ENCODE results near the gene B9D1.

The B9D1 gene

DNA sequence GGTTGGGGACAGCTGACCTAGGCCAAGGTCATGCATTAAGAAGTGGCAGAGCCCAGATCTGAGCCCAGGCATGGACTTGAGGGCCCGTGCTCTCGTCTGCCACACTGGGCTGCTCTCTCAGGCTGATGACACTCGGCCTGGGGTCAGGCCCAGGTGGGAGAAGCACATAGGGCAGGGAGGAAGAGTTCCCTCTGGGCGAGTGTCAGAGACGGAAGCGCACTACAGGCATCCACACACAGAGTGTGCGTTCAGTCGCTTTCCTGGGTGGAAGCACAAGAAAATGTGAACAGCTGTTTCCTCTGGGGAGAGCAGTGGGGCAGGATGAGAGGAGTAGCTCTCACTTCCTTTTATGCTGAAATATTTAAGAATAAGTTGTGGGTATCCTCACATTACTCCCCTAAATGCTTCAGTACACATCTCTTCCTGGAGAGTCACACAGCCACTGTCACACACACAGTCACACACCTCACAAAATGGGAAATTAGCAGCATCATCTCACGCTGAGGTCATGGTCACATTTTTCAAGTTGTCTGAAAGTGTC, 59.7 kb downstream of the B9D1 start:
- no peaks in the 10 kb centered on the region for H3K27me3 ChIP-seq (ENCODE audit: insufficient read depth, low read depth)
- no peak overlapping the region for H3K27ac ChIP-seq
- no peak overlapping the region for H2AFZ ChIP-seq (ENCODE audit: low read depth)
- H3K4me3 ChIP-seq (IDR thresholded peaks at IDR 0.05; ENCODE audit: insufficient read depth, low read depth, low read length): no peak overlapping the region
- no peaks in the 10 kb centered on the region for H4K20me1 ChIP-seq (ENCODE audit: insufficient read depth)
- no peaks in the 10 kb centered on the region for H3K36me3 ChIP-seq (ENCODE audit: insufficient read depth)
- no peak overlapping the region for H3K9ac ChIP-seq
- no peaks in the 10 kb centered on the region for H3K79me2 ChIP-seq (ENCODE audit: insufficient read depth, low read depth)
- no peak overlapping the region; the same call in 1 of the 2 replicates for H3K4me2 ChIP-seq
- TF ChIP-seq, protein P1, sequence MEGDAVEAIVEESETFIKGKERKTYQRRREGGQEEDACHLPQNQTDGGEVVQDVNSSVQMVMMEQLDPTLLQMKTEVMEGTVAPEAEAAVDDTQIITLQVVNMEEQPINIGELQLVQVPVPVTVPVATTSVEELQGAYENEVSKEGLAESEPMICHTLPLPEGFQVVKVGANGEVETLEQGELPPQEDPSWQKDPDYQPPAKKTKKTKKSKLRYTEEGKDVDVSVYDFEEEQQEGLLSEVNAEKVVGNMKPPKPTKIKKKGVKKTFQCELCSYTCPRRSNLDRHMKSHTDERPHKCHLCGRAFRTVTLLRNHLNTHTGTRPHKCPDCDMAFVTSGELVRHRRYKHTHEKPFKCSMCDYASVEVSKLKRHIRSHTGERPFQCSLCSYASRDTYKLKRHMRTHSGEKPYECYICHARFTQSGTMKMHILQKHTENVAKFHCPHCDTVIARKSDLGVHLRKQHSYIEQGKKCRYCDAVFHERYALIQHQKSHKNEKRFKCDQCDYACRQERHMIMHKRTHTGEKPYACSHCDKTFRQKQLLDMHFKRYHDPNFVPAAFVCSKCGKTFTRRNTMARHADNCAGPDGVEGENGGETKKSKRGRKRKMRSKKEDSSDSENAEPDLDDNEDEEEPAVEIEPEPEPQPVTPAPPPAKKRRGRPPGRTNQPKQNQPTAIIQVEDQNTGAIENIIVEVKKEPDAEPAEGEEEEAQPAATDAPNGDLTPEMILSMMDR (conservative IDR thresholded peaks at IDR 0.05; ENCODE audit: low read depth, low read length): no peak
- H3K4me1 ChIP-seq (ENCODE audit: low read depth, poor library complexity, severe bottlenecking): peaks cover 56% of the 10 kb centered on the region

DNA sequence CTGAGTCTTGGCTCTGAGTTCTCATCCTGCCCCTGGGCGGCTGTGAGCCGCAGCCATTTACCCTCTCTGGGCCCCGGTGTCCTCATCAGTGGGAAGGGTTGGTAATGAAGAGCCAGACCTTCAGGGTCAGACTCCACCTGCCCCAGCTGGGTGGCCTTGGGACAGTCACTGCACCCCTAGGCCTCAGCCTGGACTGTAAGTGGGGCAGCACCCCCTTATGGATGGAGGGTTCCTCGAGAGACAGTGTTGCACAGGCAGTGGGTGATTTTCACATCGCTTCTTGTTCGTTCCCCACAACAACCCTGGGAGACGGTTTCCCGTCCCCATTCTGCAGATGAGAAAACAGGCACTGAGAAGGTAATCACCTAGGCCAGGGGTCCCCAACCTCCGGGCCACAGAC, 60.5 kb downstream of the B9D1 start:
- H3K36me3 ChIP-seq (ENCODE audit: insufficient read depth): no peaks in the 10 kb centered on the region
- no peaks in the 10 kb centered on the region for H4K20me1 ChIP-seq (ENCODE audit: insufficient read depth)
- H3K9ac ChIP-seq: no peak overlapping the region
- no peak overlapping the region for H2AFZ ChIP-seq (ENCODE audit: low read depth)
- no peaks in the 10 kb centered on the region for H3K27me3 ChIP-seq (ENCODE audit: insufficient read depth, low read depth)
- peaks cover 47% of the 10 kb centered on the region for H3K4me1 ChIP-seq (ENCODE audit: low read depth, poor library complexity, severe bottlenecking)
- H3K79me2 ChIP-seq (ENCODE audit: insufficient read depth, low read depth): no peaks in the 10 kb centered on the region
- TF ChIP-seq, protein P1 (conservative IDR thresholded peaks at IDR 0.05; ENCODE audit: low read depth, low read length): no peak
- H3K4me2 ChIP-seq: no peak overlapping the region
- no peak overlapping the region for H3K4me3 ChIP-seq (IDR thresholded peaks at IDR 0.05; ENCODE audit: insufficient read depth, low read depth, low read length)
- no peak overlapping the region for H3K27ac ChIP-seq

DNA sequence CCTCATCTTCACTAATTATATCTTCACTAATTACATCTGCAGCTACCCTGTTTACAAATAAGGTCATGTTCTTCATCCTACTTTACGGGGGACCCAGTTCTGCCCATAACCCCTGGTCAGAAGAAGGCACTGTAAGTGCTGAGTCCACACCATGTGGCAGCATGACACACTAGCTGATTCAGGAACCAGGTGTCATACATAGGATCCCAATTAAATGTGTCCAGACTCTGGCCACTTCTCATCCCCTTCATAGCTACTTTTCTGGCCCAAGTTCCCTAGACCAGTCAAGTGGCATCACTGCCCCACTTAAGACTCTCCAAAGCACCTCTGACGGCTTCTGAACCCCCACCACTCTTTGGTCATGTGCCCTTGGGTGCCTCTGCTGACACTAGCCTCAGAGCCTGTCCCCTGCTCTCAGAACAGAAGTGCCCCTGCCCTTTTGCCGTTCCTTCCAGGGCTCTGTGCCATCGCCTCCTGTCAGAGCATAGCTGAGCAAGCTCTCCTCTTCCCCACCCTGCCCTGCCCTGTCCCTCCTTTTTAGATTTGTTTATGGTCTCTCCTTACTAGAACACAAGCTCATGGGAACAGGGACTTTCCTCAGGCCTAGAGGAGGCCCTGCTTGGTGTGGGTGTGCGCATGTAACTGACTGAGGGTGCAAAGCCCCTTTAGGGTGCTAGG, 61.1 kb downstream of the B9D1 start:
- Histone ChIP-seq H3K79me2 (ENCODE audit: insufficient read depth, low read depth) (no peaks in the 10 kb centered on the region), H3K27ac (no peak overlapping the region), H3K9ac (no peak overlapping the region), H3K27me3 (ENCODE audit: insufficient read depth, low read depth) (no peaks in the 10 kb centered on the region), H4K20me1 (ENCODE audit: insufficient read depth) (no peaks in the 10 kb centered on the region), H2AFZ (ENCODE audit: low read depth) (no peak overlapping the region), H3K36me3 (ENCODE audit: insufficient read depth) (no peaks in the 10 kb centered on the region), H3K4me3 (IDR thresholded peaks at IDR 0.05; ENCODE audit: insufficient read depth, low read depth, low read length) (no peak overlapping the region), H3K4me2 (no peak overlapping the region), H3K4me1 (ENCODE audit: low read depth, poor library complexity, severe bottlenecking) (peaks cover 41% of the 10 kb centered on the region)
- TF ChIP-seq, protein P1 (conservative IDR thresholded peaks at IDR 0.05; ENCODE audit: low read depth, low read length): no peak

DNA sequence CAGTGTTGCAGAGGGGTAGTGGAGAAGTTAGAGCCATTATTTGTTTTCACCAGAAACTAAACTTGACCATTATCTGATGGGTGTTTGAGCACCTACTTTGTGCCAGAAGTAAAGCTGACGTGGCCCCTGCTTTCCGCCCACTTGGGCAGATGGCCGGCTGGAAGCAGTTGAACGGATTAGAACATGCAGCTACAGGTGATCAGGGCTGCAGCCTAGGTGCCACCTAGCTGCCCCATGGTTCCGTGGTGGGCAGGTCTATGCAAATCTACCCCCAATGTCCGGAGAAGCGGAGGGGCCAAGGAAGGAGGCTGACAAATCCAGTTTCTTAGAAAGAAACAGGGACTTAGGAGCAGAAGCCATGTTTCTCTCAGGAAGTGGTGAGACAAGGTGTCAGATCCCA, 62.7 kb downstream of the B9D1 start:
- Histone ChIP-seq H3K27me3 (ENCODE audit: insufficient read depth, low read depth) (no peaks in the 10 kb centered on the region), H3K4me2 (no peak overlapping the region), H2AFZ (ENCODE audit: low read depth) (no peak overlapping the region), H3K4me3 (IDR thresholded peaks at IDR 0.05; ENCODE audit: insufficient read depth, low read depth, low read length) (no peak overlapping the region), H3K27ac (no peak overlapping the region), H3K4me1 (ENCODE audit: low read depth, poor library complexity, severe bottlenecking) (peaks cover 28% of the 10 kb centered on the region), H4K20me1 (ENCODE audit: insufficient read depth) (no peaks in the 10 kb centered on the region), H3K79me2 (ENCODE audit: insufficient read depth, low read depth) (no peaks in the 10 kb centered on the region), H3K36me3 (ENCODE audit: insufficient read depth) (no peaks in the 10 kb centered on the region), H3K9ac (no peak overlapping the region)
- TF ChIP-seq, protein P1 (conservative IDR thresholded peaks at IDR 0.05; ENCODE audit: low read depth, low read length): no peak

Measured in KMS-11 (cell line).